Activated CD8-positive, alpha-beta memory T cell treated with anti-CD3 and anti-CD28 coated beads, Interleukin-2, amount 50 U/mL, for 1 hour (primary cell): ENCODE results near the gene RCAN3.

Source experiments
- DNase-seq: peaks from one replicate; pipeline ENCODE4 v3.0.0-alpha.2; 2020; ENCODE audit errors: extremely low read depth

RCAN3 gene

DNA sequence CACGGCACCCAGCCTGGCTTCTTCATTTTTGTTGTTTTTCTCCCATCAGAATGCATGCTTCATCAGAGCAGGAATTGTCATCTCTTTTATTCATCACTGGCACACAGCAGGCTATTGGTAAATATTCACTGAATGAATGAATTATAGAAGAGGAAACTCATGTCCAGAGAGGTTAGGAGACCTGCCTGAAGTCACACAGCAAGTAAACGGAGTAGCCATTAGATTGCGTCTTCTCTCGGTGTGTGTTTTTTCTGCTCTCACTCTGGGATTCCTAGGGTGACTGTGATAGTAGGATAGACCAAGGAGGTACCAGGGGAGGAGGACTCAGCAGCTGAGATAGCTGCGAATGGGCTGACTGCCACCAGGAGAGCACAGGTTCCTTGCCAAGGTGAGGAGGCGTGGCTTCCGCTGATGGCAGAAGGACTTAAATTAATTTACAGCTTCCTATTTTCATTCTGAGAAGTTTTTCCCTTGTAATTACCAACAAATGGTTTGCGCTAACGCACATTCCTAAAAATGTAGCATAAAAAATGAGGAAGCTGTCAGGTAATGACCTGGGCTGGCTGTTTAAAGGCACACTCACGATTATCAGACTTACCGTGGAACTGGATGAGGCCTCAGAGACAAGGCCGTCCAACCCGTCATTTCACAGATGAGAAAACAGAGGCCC is 48.8 kb downstream of the RCAN3 start:
- no peak for DNase-seq

DNA sequence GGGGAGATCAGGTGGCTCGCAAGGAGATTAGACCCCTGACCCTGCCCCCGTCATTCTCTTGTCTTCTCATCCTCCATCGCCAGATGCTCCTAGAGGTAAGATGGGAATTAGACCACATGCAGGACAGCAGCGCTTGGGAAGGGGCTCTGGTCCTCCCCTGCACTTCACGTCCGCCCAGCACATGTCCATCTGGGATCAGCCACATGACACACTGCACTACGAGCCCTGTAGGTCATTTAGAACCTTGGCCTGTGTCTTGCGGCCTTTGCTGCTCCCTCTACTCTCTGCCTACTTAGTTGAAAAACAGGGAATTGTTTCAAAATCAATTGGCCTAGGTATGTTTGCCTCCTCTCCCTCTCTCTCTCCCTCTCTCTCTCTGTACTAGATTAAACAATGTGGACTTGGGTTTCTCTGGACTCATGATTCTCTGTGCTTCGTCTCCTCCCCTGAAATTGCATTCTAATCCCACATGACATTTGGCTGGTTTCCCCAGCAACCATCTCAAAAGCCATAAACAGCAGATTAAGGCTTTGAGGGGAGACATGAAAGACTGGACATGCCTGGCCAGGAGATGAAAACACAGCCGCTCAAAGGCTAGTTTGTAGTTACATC is 49.4 kb downstream of the RCAN3 start:
- no peak for DNase-seq

GRCh38 chr1:24553931-24554330 is 51.3 kb downstream of the RCAN3 start:
- DNase-seq, result no peak

- DNase-seq, result no peak
These were observed 52.1 kb downstream of the RCAN3 start for GRCh38 chr1:24554714-24555113.

DNA sequence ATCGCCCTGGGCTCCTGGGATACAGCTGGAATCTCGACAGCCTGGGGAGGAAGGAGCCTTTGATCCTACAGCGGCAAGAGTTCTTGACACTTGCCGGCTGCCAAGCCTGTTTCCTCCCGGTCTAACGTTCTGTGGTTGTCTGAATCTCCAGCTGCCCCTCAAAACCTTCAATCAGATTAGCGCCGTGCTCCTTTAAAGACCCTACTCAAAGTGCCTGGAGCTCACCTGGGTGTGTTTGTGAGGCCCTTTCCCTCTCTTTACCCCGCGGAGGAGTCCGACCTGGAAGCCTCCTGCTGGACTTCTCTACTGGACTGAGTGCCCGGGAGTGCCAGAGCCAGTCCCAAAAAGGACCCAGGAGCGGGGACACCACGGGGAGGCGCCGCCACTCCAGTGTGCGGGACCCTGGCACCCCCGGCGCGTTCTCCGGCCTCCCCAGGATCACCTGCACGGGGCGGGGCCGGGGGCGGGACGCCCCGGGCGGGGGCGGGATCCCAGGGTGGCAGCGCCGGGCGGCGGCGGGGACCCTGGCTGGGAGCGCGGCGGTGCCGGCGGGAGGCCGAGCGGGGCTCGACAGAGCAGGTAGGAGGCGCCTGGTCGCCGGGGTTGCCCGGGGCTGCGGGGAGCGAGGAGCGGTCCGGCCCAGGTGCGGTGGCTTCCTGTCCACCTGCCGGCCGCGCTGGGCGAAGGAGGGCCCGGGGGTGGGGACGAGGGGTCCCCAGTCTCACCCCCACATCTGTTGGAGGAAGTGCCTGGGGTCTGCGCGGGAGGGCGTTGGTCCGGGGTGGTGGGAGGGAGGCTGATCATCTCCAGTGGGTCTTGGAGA is 53.2 kb downstream of the RCAN3 start, which contains the start of gene NCMAP:
NCMAP (plus strand) TSS at position 497 of the 823 bp plus-strand sequence. CDS start 39,344 bp downstream, outside the sequence.
- DNase-seq, result no peak

- no peak for DNase-seq
These were observed 53.8 kb downstream of the RCAN3 start for GRCh38 chr1:24556414-24556795.

DNA sequence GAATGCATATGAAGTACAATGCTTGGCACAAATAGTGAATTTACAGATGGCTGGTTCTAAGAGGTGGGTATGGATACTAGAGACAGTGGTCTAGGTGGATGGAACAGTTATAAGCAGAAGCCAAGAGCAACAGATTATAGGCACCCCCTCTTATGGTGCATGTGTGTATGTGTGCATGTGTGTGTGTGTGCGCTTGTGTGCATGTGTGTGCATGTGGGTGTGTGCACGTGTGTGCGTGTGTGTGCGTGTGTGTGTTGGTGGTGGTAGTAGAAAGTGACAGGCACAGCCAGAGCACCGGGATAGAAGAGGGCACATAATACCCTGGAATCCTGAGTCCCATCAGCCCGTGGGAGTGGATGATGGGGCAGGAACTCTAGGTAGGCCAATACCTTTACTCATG is 54.6 kb downstream of the RCAN3 start:
- no peak for DNase-seq

DNA sequence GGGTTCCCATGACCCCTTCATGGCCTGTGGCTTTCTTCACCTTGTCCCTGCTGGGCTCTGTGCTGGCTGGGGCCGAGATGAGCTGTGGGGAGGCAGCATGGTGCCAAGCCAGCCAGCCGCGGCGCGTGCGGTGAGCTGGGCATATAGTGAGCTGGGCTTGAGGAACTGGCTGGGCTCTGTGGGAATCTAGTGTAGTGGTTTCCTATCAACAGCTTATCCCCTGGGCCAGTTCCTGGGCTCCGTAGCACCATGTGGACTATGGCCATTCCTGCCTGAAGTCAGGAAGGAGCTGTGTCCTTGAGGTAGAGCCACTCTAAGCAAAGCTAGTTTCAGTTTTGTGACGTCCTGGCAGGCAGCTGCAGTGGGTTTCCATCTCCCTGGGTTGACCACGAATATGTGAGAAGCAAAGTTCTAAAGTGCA is 55.1 kb downstream of the RCAN3 start:
- no peak for DNase-seq

- DNase-seq, result no peak
These were observed 55.8 kb downstream of the RCAN3 start for GRCh38 chr1:24558455-24558854.

DNA sequence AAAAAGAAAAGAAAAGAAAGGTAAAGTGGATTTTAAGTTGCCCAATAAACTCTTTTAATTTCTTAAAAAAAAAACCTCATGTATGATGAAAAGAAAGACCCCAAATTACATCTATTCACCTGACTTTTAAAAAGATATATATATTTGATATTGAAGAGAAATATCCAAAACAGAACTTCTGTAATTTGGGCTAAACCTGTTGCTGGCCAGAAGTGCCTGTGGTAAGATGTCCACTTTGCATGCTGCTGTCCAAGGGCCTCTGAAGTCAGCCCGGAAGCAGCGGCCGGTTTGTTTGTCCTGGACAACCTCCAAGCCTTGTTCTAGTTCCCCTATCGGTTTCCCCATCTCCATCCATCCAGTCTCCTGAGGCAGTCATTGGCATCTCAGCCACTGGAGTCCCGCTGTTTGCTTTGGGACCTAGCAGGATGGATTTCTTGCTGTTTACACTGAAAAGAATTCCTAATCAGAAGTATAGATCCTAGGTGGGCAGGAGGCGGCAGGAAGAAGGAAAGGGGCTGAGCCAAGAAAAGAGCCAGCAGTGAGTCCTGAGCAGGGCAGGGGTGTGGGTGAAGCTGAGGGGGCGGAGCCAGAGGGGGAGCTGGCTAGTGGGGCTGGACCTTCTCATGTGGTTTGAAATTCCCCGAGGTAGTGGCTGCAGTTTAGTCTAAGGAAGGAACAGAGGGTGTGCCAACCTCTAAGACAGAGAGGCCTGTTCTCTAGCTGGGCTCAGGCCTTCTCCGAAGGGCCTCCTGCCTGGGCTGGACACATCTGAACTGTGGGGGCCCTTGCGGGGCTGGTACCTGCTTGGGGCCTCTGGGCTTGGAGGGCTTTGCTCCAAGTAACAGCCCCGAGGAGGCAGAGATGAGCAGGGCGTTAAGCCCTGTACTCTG is 56.5 kb downstream of the RCAN3 start:
- DNase-seq, result no peak

GRCh38 chr1:24560361-24560760 is 57.7 kb downstream of the RCAN3 start:
- DNase-seq, result no peak

DNA sequence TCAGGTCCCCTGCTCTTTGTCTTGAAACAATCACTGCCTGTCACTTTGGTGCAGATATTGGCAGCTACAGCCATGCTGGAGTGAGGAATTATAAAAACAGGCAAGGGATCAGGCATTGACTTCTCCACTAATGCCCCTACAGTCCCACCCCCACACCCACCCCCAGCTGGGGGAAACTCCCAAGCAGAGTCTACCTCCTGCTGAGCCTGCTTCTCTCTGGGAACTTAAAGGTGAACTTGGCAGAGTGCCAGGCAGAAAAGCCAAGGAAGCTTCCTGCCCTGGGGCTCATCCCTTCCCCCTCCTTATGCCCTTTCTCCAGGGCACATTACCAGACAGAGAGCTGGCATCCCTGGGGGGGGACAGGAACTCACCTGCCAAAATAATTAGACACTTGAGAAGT is 60.0 kb downstream of the RCAN3 start:
- DNase-seq, result no peak

DNA sequence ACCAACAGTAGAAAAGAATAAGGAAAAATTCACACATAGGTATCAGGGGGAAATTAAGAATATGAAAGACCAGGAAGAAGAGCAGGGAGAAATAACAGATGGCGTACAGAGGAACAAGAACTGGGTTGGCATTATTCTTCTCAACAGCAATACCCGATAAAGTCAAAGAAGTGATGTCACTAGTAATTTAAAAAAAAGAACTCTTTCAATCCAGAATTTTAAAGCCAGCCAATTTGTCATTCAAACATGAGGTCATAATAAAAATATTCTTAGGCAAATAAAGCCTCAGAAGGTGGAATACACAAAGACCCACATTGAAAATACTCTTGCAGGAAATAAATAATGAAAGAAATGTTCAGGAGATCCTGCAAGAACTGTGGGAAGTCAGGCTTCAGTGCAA is 62.1 kb downstream of the RCAN3 start:
- DNase-seq, result no peak

- DNase-seq, result no peak
These were observed 63.7 kb downstream of the RCAN3 start for GRCh38 chr1:24566236-24566867.

GRCh38 chr1:24567792-24568388 is 65.3 kb downstream of the RCAN3 start:
- DNase-seq, result no peak

DNA sequence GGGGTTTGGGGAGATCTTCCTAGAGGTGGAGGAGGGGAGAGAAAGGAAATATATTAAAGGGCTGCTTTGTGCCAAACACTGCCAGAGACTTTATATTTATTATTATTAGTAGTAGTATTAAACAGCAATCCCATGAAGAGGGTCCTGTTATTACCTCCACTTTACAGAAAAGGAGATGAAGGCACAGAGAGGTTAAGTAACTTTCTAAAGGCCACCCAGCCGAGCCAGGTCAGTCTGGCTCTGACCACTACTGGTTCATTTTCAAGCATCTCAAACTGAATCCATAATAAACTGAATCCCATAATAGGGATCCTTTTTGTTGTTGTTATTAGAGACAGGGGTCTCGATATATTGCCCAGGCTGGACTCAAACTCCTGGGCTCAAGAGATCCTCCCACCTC is 65.8 kb downstream of the RCAN3 start:
- DNase-seq, result no peak

- no peak for DNase-seq
These were observed 67.9 kb downstream of the RCAN3 start for GRCh38 chr1:24570265-24571125.

DNA sequence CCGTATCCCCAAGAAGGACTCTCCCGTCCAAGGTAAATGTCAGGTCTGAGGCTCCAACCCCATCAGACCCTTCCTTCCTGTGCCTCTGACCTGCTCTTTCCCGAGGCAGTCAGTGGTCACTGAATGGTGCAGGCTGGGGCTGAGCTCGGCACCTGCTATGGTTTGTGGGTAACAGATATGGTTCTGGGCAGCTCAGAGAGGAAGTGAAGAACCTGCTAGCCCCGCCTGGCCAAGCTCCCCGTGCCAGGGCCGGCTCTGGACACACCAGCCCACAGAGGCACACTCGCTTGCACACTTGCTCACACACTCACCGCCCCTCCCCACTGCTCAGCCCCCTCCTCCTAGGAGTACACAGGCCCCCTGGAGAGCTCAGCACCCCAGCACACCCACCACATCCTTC is 69.7 kb downstream of the RCAN3 start:
- DNase-seq, result no peak

DNA sequence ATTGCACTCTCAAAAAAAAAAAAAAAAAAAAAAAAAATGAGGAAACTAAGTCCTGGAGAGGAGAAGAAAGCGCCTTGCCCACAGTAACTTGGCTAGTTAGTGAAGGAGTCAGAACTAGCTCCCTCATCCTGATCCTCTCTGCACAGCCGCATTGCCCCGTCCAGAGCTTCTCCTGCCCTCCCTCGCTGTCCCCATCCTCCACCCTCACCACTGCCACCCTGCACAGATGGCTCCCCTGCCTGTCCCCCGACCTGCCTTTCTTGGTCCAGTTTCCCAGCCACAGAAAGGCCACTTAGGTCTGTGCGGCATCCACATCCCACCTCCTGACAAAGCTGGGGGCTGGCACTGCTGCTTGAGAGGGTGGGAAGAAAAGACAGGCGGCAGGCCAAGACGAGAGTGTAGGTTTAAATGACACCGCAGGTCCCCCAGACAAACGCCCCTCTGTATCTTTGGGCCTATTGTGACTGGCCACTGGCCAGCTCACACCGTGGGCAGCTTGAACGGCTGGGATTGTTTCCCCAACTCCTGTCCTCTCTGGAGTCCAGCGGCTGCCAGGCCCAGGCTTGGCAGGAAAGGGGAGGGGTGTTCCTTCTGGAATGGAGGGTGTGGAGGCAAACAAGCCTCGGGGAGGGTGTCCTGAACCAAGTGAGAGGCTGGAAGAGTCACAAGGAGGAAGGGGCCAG is 73.4 kb downstream of the RCAN3 start:
- DNase-seq, result no peak
